Left lobe of liver (tissue), 2 donors: ENCODE results near the gene ARHGEF10L. TPM values are rescaled to one million over a fixed set of nuclear protein-coding genes. Genes with fewer than 3 reads are reported as not detected.
A peak's percentile ranks its signal among the peaks of the same experiment; 100 is the strongest.

Experiments used
- ATAC-seq: fragments of 200-7000 bp; cut with Tn5 transposase; one replicate; pipeline ENCODE4 v1.9.1; 2020; ENCODE audit warnings: mild to moderate bottlenecking, moderate library complexity
- DNase-seq: peaks from one replicate; pipeline ENCODE4 v3.0.0-alpha.2; 2020; ENCODE audit warnings: low spot score
- total RNA-seq: library from RNA; stranded (reverse); gene quantifications from one replicate; pipeline ENCODE4 v1.2.1, GENCODE V29; 2021
- donor health status: DM: no; HTN: no; CAD: no; lungs with moderate emphysema.
- donor health status: DM: no; HTN: yes; CAD: no.

Gene ARHGEF10L
- total RNA-seq, 1 donor from 2014 or later: 126 TPM

DNA sequence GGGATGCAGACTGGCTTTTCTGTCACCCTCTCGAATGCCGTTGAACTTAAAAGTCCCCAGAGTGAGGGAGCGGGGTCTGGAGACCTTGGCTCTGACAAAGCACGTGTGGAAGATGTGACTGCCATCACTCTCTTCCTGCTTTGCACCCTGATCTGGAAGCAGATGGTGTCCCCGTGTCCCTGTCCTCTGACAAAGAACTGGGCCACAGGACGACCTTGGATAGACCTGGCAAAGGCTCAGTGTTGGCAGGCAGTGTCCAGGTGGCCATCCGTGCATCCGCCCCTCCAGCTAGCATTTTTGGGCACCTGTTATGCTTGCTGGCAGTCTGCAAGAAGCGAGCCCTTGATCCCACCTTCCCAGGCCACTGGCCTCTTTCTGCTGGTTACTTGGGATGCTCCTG is 27.4 kb downstream of the ARHGEF10L start:
- peak; percentile 21 for ATAC-seq

GRCh38 chr1:17567582-17567981 is 28.1 kb downstream of the ARHGEF10L start:
- no peak for DNase-seq
- no peak for ATAC-seq

More for the DNA sequence above, 27.4 kb downstream of the ARHGEF10L start:
- DNase-seq: peak; percentile 77

DNA sequence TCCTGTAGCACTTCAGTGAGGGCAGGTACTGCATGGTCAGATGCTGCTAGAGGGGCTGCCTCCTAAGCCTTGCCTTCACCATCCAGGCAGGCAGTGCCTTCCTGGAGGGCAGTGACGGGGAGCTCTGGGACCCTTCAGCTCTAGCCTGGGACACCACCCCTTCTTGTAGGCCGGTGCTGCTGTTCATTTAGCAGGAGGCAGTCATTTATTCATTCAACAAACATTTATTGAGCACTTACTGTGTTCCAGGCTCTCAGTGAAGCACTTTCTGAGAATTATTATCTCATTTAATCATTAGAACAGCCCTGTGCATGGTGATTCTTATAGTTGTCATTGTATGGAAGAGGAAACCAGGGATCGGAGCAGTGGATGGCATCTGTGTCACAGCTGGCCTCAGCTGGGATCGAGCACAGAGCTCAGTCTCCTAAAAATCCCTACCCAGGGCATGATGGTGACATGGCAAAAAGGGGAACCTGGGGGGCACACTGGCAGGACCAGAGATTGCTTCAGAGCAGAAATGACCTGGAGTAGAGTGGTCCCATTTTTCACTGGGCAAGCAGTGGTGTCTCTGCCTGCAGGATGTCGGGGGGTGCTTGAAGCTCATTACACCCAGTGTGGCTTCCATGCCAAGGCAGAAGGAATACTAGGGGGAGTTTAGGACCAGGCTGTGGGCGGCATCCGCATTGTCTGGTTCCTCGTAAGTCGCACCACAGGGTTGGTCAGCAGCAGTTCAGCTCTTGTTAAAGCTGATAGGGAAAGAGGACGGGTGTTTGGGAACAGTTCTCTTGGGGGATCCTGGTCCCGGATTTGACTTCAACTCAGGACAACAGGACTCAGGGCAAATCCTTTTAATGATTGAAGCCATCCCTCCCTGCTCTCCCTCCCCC is 28.8 kb downstream of the ARHGEF10L start:
- DNase-seq: no peak
- no peak for ATAC-seq

DNA sequence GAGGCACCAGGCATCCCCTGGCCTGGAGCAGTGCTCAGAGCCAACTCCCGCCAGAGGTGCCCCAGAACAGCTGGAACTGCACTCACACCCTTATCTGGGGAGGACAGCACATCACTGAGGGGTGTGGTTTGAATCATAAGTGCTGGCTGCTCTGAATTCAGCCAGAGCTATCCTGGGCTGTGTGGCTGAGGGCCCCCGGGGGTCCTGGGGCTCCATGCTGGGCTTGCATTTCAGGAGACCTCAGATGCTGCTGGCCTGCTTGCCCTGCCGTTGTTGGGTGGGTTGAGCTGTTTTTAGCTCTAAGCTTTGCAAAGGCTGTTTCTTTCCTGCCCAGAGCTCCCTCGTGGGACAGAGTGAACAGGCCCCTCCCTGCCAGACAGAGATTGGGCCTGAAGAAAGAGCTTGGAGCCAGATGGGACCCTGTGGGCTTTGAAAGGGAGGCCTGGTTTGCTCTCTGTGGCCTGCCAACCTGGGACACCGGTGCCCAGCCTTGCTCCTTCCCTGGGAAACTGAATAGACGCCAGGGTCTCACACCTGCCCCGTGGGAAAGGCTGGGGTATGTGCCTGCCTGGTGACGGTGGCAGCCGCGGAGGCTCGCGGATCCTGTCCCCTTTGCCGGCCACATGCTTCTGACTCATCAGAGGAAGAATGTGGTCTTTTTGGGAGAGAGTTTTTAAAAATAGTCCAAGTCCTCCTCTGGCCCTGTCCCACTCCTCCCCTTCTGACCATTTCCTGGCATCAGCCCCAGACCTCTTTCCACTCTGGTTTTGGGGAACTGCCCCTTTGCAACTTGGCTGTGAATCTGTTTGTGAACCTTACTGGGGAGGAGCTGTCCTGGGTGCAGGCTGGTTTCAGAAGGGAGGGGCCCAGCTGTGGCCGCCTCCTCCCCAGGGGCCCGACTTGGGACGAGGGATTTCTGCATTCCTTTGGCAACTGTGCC is 30.0 kb downstream of the ARHGEF10L start:
- peak; percentile 72 for DNase-seq

GRCh38 chr1:17570228-17570627 is 30.7 kb downstream of the ARHGEF10L start:
- no peak for DNase-seq
- no peak for ATAC-seq

More for the DNA sequence above, 30.0 kb downstream of the ARHGEF10L start:
- peak; percentile 54 for ATAC-seq

DNA sequence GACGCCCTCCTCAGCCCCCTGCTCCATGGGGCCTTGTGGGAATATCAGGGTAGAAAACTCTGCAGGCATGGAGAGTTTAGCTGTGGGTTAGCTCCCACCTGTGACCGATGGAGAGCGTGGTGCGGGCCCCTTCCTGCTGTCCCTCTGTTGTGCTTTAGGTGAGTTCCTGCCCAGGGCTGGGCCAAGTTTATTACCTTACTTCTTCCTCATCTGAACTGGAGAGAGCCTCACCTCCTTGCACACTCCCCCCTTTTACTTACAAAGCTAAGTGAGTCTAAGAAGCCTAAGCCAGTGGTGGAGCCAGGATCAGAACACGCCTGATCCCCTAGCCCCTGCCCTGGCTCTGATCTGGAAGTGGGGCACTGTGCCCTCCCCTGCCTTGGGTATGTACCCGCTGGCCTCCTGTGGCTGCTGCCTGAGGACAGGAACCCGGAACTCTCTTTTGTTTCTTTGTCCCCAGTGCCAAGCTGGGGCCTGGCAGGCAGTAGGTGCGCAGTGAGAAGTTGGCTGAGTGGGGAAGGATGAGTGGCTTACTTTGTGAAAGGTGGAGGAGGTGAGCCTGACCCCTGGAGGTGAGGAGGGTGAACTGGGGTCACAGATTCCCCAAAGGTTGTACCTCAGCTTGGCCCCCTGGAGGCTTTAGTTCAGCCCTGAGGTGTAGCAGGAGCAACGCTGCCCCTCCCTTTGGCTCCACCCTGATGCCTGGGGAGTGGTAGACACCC is 32.9 kb downstream of the ARHGEF10L start:
- no peak for DNase-seq

DNA sequence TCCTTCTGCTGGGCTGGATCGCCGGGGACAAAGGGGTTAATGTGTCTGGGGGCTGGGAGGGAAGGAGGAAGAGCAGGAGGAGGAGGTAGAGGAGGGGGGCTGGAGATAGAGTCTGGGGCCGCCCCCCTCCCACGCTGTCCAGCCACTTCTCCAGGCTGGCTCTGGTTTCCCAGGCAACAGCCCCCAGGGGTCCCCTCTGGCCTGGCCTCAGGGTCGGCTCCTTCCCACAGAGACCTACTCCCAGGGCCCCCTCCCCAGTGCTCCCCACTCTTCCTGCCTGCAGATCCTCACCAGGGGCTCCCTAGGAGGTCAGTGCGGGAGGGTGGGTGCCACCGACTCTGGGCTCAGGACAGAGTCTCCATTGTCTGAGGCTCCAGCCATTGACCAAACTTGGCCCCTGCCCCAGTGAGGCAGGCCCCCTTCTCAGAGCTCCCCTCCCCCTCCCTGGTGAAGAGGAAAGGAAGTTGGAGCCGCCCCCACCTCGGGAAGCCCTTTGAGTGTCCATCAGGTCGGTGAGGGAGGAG is 34.1 kb downstream of the ARHGEF10L start:
- DNase-seq (no peak), ATAC-seq (no peak)

More for the DNA sequence above, 32.9 kb downstream of the ARHGEF10L start:
- ATAC-seq: no peak

- DNase-seq: no peak
- no peak for ATAC-seq
Measured at GRCh38 chr1:17574516-17574915, 35.0 kb downstream of the ARHGEF10L start.

- ATAC-seq (peak; percentile 4), DNase-seq (no peak)
Measured at GRCh38 chr1:17575797-17576518, 36.5 kb downstream of the ARHGEF10L start.

DNA sequence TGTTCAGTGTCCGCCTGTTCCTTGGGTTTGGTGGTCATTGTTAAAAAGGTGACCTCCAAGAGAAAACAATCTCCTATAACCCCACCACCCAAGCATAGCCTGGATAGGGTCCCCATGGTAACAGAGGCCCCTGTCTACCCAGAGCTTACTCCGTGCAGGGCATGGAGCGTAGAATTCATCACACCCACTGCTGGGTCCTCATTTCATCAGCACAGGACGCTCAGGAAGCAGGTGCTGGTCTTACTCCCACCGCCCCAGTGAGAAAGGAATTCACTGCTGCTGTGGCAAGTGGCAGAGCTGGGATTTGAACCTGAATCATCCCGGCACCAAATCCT is 37.0 kb downstream of the ARHGEF10L start:
- ATAC-seq (no peak), DNase-seq (no peak)

GRCh38 chr1:17577907-17578297 is 38.4 kb downstream of the ARHGEF10L start:
- no peak for DNase-seq
- ATAC-seq: no peak

GRCh38 chr1:17579951-17580939 is 40.7 kb downstream of the ARHGEF10L start:
- ATAC-seq: peak; percentile 75
- peak; percentile 86 for DNase-seq

- peak; percentile 47 for ATAC-seq
- peak; percentile 84 for DNase-seq
Measured at GRCh38 chr1:17581389-17582123, 42.1 kb downstream of the ARHGEF10L start.

DNA sequence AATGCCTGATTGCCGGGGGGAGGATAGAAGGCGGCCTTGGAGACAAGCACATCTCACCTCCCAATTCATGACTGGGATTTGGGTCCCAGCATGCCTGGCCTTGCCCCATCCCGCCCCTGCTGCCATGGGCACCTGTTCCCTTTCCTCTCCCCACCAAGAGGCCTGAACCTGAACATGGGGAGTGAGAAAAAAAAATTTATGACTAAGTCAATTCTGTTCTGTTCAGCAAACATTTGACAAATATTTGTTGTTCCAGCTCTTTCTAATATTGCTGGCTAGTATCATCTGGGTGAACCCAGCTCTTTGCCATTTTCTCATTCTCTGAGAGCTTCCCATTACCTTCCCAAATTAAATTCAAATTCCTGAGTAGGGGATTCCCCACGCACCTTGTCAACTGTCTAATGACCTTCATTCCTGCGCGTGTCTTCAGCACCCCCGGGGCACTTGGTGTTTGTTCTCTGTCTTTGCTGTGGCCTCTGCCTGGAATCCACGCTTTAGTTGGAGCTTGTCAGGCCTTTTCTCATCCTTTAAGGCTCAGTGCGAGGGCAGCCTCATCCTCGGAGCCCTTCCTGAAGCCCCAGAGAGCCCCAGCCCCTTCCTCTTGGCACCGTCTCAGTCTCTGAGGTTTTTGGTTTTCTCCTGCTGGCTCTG is 42.8 kb downstream of the ARHGEF10L start:
- ATAC-seq (peak; percentile 20), DNase-seq (no peak)

GRCh38 chr1:17584539-17584938 is 45.0 kb downstream of the ARHGEF10L start:
- no peak for DNase-seq
- no peak for ATAC-seq

GRCh38 chr1:17585266-17585987 is 45.9 kb downstream of the ARHGEF10L start:
- ATAC-seq: no peak
- DNase-seq: no peak
